T-helper 17 cell (primary cell): ENCODE data around the gene ZCCHC7. TPM values are rescaled to one million over a fixed set of nuclear protein-coding genes. Genes with fewer than 3 reads are reported as not detected.
A peak's percentile ranks its signal among the peaks of the same experiment; 100 is the strongest.
"Not testable (repeated sequence)": the region's sequence is repeated elsewhere in the genome, so short reads cannot be mapped to it uniquely, and the experiment has no call there.

Experiments
- ATAC-seq: fragments of 150-1000 bp; cut with Tn5 transposase; 2 replicates; pipeline ENCODE4 v1.10.0; 2021; ENCODE audit warnings: mild to moderate bottlenecking, moderate library complexity
- DNase-seq, 3 donors: peaks; one replicate each; pipeline versions ENCODE4 v3.0.0 to v3.0.0-alpha.2; 2020 to 2021
- H3K9me3 ChIP-seq: one replicate; pipeline ENCODE4 v1.7.0; 2013; ENCODE audit warnings: low read length, mild to moderate bottlenecking; ENCODE audit not compliant: control insufficient read depth, poor library complexity, severe bottlenecking
- H3K27ac Mint-ChIP-seq: one replicate; pipeline ENCODE4 v1.8.0; 2022; ENCODE audit warnings: mild to moderate bottlenecking, moderate library complexity, mixed read lengths
- H3K27me3 Mint-ChIP-seq: one replicate; pipeline ENCODE4 v1.8.0; 2022; ENCODE audit warnings: mixed read lengths
- H3K36me3 Mint-ChIP-seq: one replicate; pipeline ENCODE4 v1.8.0; 2022; ENCODE audit warnings: low read depth, mixed read lengths
- H3K4me1 Mint-ChIP-seq: one replicate; pipeline ENCODE4 v1.8.0; 2022; ENCODE audit warnings: mild to moderate bottlenecking, mixed read lengths
- H3K4me3 Mint-ChIP-seq: one replicate; pipeline ENCODE4 v1.8.0; 2022; ENCODE audit warnings: mild to moderate bottlenecking, moderate library complexity, mixed read lengths
- total RNA-seq, 4 donors: library from RNA in 2 of 4; stranded (reverse) in 2 of 4; gene quantifications; one replicate each; pipeline ENCODE4 v1.2.3 and lab custom pipeline; 2022 to 2026

Gene ZCCHC7
- total RNA-seq, 2 donors from 2014 or later: 33.4 to 33.6 TPM

DNA sequence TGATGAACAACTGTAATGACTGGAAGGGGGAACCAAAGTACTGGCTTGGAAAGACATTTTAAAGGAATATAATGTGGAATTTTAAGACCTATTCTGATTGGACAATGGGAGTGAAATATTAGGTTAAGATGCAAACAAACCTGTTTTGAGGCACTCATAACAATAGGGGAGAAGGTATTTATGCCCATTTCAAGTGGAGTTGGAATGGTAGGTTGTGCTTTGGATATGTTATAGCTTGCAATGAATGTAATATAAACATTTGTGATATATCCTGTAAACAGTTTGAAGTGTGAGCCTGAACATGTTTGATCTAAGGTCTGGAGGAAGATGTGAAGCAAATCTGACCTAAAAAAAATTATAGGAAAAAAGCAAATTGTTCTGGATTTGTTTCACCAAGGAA is 172.5 kb downstream of the ZCCHC7 start:
- peak overlapping the region; percentile 31 for H3K4me3 Mint-ChIP-seq
- peaks cover 2% of the 10 kb centered on the region for H3K36me3 Mint-ChIP-seq
- H3K4me1 Mint-ChIP-seq: peaks cover 35% of the 10 kb centered on the region
- ATAC-seq: no peak
- no peaks in the 10 kb centered on the region for H3K27me3 Mint-ChIP-seq
- H3K27ac Mint-ChIP-seq: no peak overlapping the region
- H3K9me3 ChIP-seq: no peaks in the 10 kb centered on the region
- DNase-seq: no peak

DNA sequence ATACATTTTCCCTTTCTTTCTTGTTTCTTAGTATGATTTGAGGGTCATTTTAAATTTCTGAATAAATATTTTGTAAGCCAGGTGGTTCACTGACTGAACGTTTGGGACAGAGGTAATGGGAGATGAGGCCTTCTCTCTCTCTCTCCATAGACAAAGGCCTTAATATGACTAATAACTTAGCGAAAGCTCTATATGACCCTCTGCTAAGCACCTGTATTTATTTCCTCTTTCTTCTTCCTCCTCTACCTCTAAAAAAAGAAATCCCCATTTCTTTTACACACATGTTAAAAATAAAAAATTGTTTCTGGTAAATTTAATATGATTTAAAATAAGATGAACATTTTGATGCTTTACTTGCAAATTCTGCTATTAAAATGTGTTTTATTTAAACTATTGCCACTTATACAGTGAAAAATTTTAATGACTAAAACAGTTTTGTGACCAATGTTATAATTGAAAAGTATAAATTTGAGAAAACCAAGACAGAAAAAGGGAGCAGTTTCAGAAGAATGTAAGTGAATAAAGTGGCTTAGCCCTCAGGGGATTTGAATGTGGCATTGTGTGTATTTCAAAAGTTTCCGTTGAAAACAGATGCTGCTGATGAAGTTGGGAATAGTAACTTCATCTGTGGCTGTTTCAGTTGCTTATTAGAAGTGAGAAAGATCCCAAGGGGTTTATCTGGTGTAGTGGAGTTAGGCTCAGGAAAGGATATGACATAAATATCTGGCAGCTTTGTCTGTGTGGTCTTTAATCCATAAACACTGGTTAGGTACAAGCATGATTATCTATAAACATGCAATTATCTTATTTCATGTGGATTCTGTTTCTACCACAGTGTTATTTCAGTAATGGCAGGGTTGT is 173.5 kb downstream of the ZCCHC7 start:
- H3K9me3 ChIP-seq: no peaks in the 10 kb centered on the region
- Mint-ChIP-seq H3K27me3 (no peaks in the 10 kb centered on the region), H3K27ac (no peak overlapping the region), H3K36me3 (peaks cover 2% of the 10 kb centered on the region), H3K4me3 (no peak overlapping the region), H3K4me1 (peaks cover 40% of the 10 kb centered on the region)
- DNase-seq (no peak), ATAC-seq (peak; percentile 20)

DNA sequence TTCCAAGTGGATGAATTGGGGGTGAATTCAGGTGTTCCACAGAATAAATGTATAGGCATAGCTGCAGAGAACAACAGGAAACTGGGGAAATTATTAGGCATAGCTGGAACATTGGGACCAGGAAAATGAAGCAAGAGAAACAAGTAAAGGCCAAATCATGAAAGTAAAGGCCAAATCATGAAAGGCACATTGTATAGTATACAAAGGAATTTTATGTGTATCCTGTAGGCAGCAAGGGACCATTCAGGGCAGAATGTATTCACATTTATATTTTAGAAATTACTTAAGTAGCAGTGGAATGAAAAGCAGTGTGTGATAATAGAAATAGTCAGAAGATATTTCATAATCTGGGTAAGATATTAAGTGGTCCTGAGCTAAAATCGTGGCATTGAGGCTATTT is 174.8 kb downstream of the ZCCHC7 start:
- H3K9me3 ChIP-seq: no peaks in the 10 kb centered on the region
- no peak overlapping the region for H3K4me3 Mint-ChIP-seq
- ATAC-seq (no peak), DNase-seq (no peak)
- H3K27ac Mint-ChIP-seq: no peak overlapping the region
- H3K4me1 Mint-ChIP-seq: peaks cover 43% of the 10 kb centered on the region
- no peaks in the 10 kb centered on the region for H3K36me3 Mint-ChIP-seq
- no peaks in the 10 kb centered on the region for H3K27me3 Mint-ChIP-seq

DNA sequence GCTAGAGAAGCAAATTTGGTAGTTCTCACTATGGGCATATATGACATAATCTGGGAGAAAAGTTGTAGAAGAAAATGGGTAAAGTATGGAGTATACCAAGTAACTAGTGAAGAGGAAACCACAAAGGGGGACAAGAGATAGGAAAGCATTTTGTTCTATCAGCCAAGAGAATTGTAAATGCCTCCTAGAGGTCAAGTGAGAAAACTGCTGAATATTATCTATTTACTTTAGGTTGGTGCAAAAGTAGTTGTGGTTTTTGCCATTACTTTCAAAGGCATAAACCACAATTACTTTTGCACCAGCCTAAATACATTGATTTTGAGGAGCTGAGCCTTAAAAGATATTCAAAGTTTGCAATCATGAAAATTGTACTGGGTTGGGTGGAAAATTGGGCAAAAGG is 175.4 kb downstream of the ZCCHC7 start:
- H3K27me3 Mint-ChIP-seq: no peaks in the 10 kb centered on the region
- H3K27ac Mint-ChIP-seq: no peak overlapping the region
- ATAC-seq (no peak), DNase-seq (no peak)
- H3K9me3 ChIP-seq: no peaks in the 10 kb centered on the region
- no peak overlapping the region for H3K4me3 Mint-ChIP-seq
- H3K4me1 Mint-ChIP-seq: peaks cover 46% of the 10 kb centered on the region
- no peaks in the 10 kb centered on the region for H3K36me3 Mint-ChIP-seq

DNA sequence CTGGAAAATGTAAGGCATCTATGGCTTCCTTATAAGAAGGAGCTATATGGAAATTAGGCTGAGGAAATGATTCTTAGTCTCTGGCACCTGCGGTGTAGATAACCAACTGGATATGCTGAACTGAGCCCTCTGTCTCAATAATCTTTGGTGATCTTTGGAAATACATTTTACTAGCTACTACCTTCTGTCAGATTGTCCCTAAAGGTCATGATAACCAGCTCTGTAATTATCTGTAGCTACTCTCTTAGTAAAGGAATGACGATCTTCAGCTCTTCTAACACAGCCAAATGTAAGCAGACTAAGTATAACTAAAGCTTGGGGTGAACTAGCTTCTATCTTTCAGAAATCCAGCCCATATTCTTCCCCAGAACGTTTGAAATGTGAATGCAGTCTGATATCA is 177.2 kb downstream of the ZCCHC7 start:
- no peak for ATAC-seq
- peaks cover 50% of the 10 kb centered on the region for H3K4me1 Mint-ChIP-seq
- H3K27ac Mint-ChIP-seq: peak overlapping the region; percentile 56
- no peak overlapping the region for H3K4me3 Mint-ChIP-seq
- no peaks in the 10 kb centered on the region for H3K9me3 ChIP-seq
- no peaks in the 10 kb centered on the region for H3K36me3 Mint-ChIP-seq
- no peaks in the 10 kb centered on the region for H3K27me3 Mint-ChIP-seq
- no peak for DNase-seq

DNA sequence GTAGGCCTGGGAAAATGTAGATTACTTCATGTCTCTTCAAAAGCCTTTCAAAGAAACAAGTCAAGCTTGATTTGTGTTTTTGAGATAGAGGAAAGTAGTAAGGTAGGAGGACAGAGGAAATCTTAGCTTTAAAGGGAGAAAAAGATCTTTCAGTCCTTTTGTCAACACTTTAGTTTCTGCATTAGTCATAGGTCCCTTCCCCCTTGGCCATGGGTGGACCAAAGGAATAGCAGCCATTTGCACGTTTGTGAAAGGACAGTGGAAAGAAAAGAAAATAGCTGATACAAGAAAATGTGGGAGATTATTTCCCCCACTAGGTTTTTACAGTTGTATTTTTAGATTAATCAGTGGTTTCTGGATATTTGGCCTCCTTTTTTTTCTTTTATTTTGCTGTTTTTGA is 180.2 kb downstream of the ZCCHC7 start:
- H3K36me3 Mint-ChIP-seq: peaks cover 6% of the 10 kb centered on the region
- H3K27me3 Mint-ChIP-seq: no peaks in the 10 kb centered on the region
- no peak for ATAC-seq
- DNase-seq: no peak
- H3K4me1 Mint-ChIP-seq: peaks cover 40% of the 10 kb centered on the region
- no peak overlapping the region for H3K4me3 Mint-ChIP-seq
- H3K9me3 ChIP-seq: no peaks in the 10 kb centered on the region
- H3K27ac Mint-ChIP-seq: no peak overlapping the region

DNA sequence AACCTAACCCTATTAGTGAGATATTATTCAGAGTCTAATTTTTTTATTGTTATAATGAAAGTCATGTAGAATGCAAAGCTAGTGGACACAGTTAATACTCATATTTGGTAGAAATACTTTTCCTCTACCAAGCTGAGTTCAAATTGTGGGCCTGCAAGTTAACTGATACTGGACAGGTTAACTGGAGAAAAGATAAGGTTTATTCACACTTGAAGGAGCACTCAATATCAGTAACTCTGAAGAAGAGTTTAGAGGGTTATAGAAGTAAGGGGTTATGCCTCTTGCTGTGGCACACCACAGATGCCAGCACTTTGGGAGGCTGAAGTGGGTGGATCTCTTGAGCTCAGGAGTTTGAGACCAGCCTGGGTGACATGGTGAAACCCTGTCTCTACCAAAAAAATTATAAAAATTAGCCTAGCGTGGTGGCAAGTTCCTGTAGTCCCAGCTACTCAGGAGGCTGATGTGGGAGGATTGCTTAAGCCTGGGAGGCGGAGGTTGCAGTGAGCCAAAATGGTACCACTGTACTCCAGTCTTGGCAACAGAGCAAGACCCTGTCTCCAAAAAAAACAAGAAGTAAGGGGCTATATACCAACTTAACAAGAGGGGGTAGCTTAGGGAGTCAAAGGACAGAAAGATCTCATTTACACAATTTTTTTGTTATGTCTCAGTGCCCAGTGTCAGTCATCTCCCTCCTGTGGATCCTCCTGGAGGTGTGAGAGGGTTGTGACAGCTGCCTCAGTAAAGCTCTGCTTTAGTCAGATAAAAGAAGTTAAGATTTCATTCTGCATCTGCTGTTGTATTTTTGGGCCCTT is 180.9 kb downstream of the ZCCHC7 start:
- peaks cover 37% of the 10 kb centered on the region for H3K4me1 Mint-ChIP-seq
- peak overlapping the region; percentile 53 for H3K27ac Mint-ChIP-seq
- H3K36me3 Mint-ChIP-seq: peaks cover 6% of the 10 kb centered on the region
- DNase-seq: no peak
- H3K4me3 Mint-ChIP-seq: peak overlapping the region; percentile 60
- H3K9me3 ChIP-seq: no peaks in the 10 kb centered on the region
- H3K27me3 Mint-ChIP-seq: no peaks in the 10 kb centered on the region
- no peak for ATAC-seq

DNA sequence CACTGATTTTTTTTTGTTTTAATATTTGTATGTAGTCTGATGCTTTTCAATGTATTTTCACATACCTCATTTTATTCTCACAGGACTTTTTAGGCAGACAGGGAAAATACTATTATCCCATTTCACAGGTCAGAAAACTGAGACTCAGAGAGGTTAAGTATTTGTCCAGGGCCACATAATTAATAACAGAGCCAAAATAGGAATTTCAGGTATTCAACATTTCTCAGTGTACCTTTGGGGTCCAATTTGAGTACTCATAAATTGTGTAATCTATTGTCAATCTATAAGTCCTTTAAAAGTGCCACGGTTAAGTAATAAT is 181.4 kb downstream of the ZCCHC7 start:
- Mint-ChIP-seq H3K4me3 (peak overlapping the region; percentile 7), H3K27ac (peak overlapping the region; percentile 53), H3K36me3 (peaks cover 6% of the 10 kb centered on the region), H3K27me3 (no peaks in the 10 kb centered on the region), H3K4me1 (peaks cover 34% of the 10 kb centered on the region)
- no peak for ATAC-seq
- no peak for DNase-seq
- no peaks in the 10 kb centered on the region for H3K9me3 ChIP-seq

DNA sequence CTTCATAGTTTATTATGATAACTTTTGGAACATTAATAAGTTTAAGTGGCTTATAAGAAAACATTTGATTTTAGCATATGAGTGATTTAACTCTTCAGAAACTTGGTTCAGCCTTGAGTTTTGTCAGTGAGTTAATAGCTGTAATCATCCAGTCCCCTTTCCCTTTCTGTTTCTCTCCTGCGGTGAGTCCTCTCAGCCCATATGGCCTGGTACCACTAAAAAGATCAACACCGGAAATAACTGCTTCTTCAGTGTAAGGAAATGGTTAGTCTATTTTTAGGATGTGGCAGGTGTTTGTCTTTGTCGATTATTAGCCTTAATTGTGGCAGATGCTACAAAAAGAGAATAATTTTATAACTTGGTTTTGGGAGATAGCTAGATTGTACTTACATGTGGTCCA is 181.9 kb downstream of the ZCCHC7 start:
- no peaks in the 10 kb centered on the region for H3K27me3 Mint-ChIP-seq
- H3K4me3 Mint-ChIP-seq: peak overlapping the region; percentile 53
- peak; percentile 89 for ATAC-seq
- H3K36me3 Mint-ChIP-seq: peaks cover 6% of the 10 kb centered on the region
- H3K27ac Mint-ChIP-seq: peak overlapping the region; percentile 53
- no peak for DNase-seq
- H3K9me3 ChIP-seq: no peaks in the 10 kb centered on the region
- peaks cover 34% of the 10 kb centered on the region for H3K4me1 Mint-ChIP-seq

DNA sequence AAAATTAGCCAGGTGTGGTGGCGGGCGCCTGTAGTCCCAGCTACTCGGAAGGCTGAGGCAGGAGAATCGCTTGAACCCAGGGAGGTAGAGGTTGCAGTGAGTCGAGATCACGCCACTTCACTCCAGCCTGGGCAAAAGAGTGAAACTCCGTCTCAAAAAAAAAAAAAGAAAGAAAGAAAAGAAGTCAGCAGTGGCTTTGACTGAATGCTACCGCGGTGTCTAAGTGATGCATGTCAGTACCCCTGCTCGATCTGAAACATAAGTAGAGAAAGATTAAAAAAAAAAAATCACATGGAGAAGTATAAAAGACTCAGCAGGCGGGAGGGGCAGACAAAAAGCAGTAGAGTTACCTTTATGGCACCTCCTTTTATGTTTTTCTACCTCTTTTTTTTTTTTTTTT is 182.9 kb downstream of the ZCCHC7 start:
- peak overlapping the region; percentile 53 for H3K27ac Mint-ChIP-seq
- not testable (repeated sequence) for H3K27me3 Mint-ChIP-seq, H3K36me3 Mint-ChIP-seq, ATAC-seq, H3K9me3 ChIP-seq, DNase-seq, H3K4me3 Mint-ChIP-seq
- peaks cover 30% of the 10 kb centered on the region for H3K4me1 Mint-ChIP-seq

DNA sequence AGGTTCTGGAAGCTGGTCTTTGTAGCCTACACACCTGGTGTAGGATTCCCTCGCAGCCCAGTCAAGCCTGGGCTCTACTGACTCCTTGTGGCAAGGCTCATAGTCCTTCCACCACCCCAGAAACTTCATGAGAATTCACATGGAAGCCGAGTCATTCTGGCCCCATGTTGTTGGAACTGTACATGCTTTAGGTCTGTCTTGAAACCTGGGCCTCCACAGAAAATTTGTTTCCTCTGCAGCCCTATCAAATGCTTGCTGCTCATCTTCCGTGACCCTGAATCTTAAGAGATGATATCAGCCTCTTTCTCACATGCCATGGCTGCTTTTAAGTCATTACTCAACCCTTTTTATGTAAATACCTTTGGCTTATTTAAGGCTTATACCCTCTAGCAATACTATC is 188.8 kb downstream of the ZCCHC7 start:
- DNase-seq (no peak), ATAC-seq (peak; percentile 42)
- Mint-ChIP-seq H3K4me1 (peaks cover 5% of the 10 kb centered on the region), H3K27ac (no peak overlapping the region), H3K27me3 (no peaks in the 10 kb centered on the region), H3K36me3 (peaks cover 8% of the 10 kb centered on the region), H3K4me3 (no peak overlapping the region)
- H3K9me3 ChIP-seq: no peaks in the 10 kb centered on the region

DNA sequence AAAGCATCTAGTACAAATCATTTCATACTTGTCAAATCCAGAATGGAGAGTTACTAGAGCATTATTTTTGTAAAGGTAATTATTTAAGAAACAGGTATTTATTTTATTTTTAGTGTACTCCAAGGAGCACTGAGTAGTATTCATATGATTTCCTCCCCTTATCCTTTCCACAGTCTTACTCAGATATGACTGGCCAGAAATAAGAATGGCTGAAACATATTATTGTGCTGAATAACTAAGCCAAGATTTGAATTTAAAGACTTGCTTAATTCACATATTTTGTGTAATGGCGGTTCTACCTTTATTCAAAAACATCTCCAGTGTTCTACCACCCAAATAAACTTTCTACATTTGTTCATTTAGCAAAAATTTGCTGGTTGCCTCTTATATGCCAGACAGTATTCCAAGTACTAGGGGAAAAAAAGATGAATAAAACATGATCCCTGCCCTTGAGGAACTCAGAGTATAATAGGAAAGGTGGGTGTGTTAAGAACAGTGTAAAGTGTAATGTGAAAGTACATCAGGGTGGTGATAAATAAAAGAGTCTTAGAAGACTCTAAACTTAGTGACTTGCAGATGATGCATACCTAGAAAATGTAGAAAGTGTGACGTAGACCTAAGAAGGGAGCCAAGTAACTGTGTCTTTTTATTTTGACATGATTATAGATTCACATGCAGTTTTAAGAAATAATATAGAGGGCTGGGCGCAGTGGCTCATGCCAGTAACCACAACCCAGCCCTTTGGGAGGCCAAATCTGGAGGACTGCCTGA is 191.7 kb downstream of the ZCCHC7 start:
- no peaks in the 10 kb centered on the region for H3K9me3 ChIP-seq
- H3K27ac Mint-ChIP-seq: no peak overlapping the region
- peaks cover 2% of the 10 kb centered on the region for H3K4me1 Mint-ChIP-seq
- H3K27me3 Mint-ChIP-seq: no peaks in the 10 kb centered on the region
- H3K4me3 Mint-ChIP-seq: no peak overlapping the region
- no peak for ATAC-seq
- no peak for DNase-seq
- H3K36me3 Mint-ChIP-seq: peaks cover 2% of the 10 kb centered on the region

DNA sequence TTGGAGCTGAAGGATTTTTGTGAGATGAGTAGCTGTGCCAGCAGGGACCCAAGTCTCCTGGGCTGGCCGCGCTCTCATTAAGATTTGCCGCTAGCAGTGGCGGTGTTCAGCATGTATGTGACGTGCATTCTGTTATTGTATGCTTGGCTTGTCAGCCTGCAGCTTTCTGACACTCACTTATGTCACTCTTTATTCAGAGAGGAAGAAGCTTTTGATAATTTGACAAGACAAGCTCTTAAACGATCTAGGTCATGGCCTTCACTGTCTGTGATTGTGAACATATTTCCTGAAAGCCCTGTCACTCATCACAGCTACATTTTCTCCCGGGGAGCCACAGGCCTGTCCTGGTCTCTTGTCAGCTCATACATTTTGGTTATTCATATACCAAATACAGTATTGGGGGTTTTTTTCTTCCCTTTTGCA is 203.9 kb downstream of the ZCCHC7 start:
- Mint-ChIP-seq H3K4me3 (no peak overlapping the region), H3K27me3 (no peaks in the 10 kb centered on the region), H3K4me1 (peaks cover 8% of the 10 kb centered on the region), H3K27ac (peak overlapping the region; percentile 29), H3K36me3 (no peaks in the 10 kb centered on the region)
- no peaks in the 10 kb centered on the region for H3K9me3 ChIP-seq
- peak; percentile 71 for ATAC-seq
- DNase-seq: no peak
